ENCODE data around the gene CREBZF. TPM values are rescaled to one million over a fixed set of nuclear protein-coding genes. Genes with fewer than 3 reads are reported as not detected.

Gene CREBZF
- total RNA-seq, 1 experiment from 2014 or later, result 36.0 TPM

- H3K9me3 Mint-ChIP-seq (ENCODE audit: unreplicated experiment), result no peaks in the 10 kb centered on the region
- ChIA-PET POLR2A (no interaction called here), CTCF (interaction anchor here (0.6 to 9.5 kb wide), 4 partner anchors 126 to 648 kb away, joined by 4 to 106 read pairs (median 10); partner anchors contain the start of gene CCDC83)
- DNase-seq (ENCODE audit: unreplicated experiment), result no peak
- intact Hi-C loops (cut with micrococcal nuclease), result loop anchor here (10.0 kb wide), 1 partner anchor 247 kb away; no protein-coding TSS in a partner anchor
- H3K27ac Mint-ChIP-seq (ENCODE audit: low read depth, unreplicated experiment), result no peak overlapping the region
- no peaks in the 10 kb centered on the region for H3K27me3 Mint-ChIP-seq (ENCODE audit: insufficient read depth, unreplicated experiment)
- H3K4me3 Mint-ChIP-seq (ENCODE audit: unreplicated experiment), result no peak overlapping the region
- H3K36me3 Mint-ChIP-seq (ENCODE audit: insufficient read depth, unreplicated experiment), result no peaks in the 10 kb centered on the region
- no peaks in the 10 kb centered on the region for H3K4me1 Mint-ChIP-seq (ENCODE audit: insufficient read depth, unreplicated experiment)
- no TSS peak for BruUV-seq (replicated peaks)
- TF ChIP-seq CTCF (IDR thresholded peaks at IDR 0.05; ENCODE audit: unreplicated experiment), result no peak
Observed at GRCh38 chr11:85698195-85698594, 33.3 kb upstream of the CREBZF start.

- H3K9me3 Mint-ChIP-seq (ENCODE audit: unreplicated experiment), result no peaks in the 10 kb centered on the region
- CTCF ChIA-PET, result interaction anchor here (0.6 to 9.5 kb wide), 5 partner anchors 19 to 157 kb away, joined by 3 to 106 read pairs (median 6); partner anchors contain the start of gene CCDC83
- H3K36me3 Mint-ChIP-seq (ENCODE audit: insufficient read depth, unreplicated experiment), result no peaks in the 10 kb centered on the region
- POLR2A ChIA-PET, result no interaction called here
- H3K27ac Mint-ChIP-seq (ENCODE audit: low read depth, unreplicated experiment), result no peak overlapping the region
- no peak overlapping the region for H3K4me3 Mint-ChIP-seq (ENCODE audit: unreplicated experiment)
- no peaks in the 10 kb centered on the region for H3K27me3 Mint-ChIP-seq (ENCODE audit: insufficient read depth, unreplicated experiment)
- intact Hi-C loops (cut with micrococcal nuclease), result loop anchor here (10.0 kb wide), 1 partner anchor 247 kb away; no protein-coding TSS in a partner anchor
- H3K4me1 Mint-ChIP-seq (ENCODE audit: insufficient read depth, unreplicated experiment), result no peaks in the 10 kb centered on the region
- no peak for TF ChIP-seq CTCF (IDR thresholded peaks at IDR 0.05; ENCODE audit: unreplicated experiment)
- no peak for DNase-seq (ENCODE audit: unreplicated experiment)
- BruUV-seq (replicated peaks), result no TSS peak
Observed at GRCh38 chr11:85697747-85698146, 32.8 kb upstream of the CREBZF start.

GRCh38 chr11:85695546-85695945 lies 30.6 kb upstream of the CREBZF start:
- Mint-ChIP-seq H3K27ac (ENCODE audit: low read depth, unreplicated experiment) (no peak overlapping the region), H3K9me3 (ENCODE audit: unreplicated experiment) (no peaks in the 10 kb centered on the region), H3K27me3 (ENCODE audit: insufficient read depth, unreplicated experiment) (peaks cover 5% of the 10 kb centered on the region), H3K4me1 (ENCODE audit: insufficient read depth, unreplicated experiment) (no peaks in the 10 kb centered on the region), H3K4me3 (ENCODE audit: unreplicated experiment) (no peak overlapping the region), H3K36me3 (ENCODE audit: insufficient read depth, unreplicated experiment) (no peaks in the 10 kb centered on the region)
- intact Hi-C loops (cut with micrococcal nuclease), result loop anchor here (10.0 kb wide), 1 partner anchor 249 kb away; no protein-coding TSS in a partner anchor
- no peak for DNase-seq (ENCODE audit: unreplicated experiment)
- no peak for TF ChIP-seq CTCF (IDR thresholded peaks at IDR 0.05; ENCODE audit: unreplicated experiment)
- ChIA-PET CTCF (interaction anchor here (0.6 to 9.5 kb wide), 15 partner anchors 10 to 853 kb away, joined by 3 to 106 read pairs (median 3); partner anchors contain the start of genes CCDC83 and CCDC89), POLR2A (interaction anchor here (1.5 kb wide), 1 partner anchor 30 kb away, joined by 4 read pairs; the partner anchor contains the start of gene CREBZF)
- BruUV-seq (replicated peaks), result no TSS peak

GRCh38 chr11:85694385-85694980 lies 29.6 kb upstream of the CREBZF start:
- Mint-ChIP-seq H3K36me3 (ENCODE audit: insufficient read depth, unreplicated experiment) (no peaks in the 10 kb centered on the region), H3K27me3 (ENCODE audit: insufficient read depth, unreplicated experiment) (peaks cover 16% of the 10 kb centered on the region), H3K27ac (ENCODE audit: low read depth, unreplicated experiment) (no peak overlapping the region), H3K9me3 (ENCODE audit: unreplicated experiment) (no peaks in the 10 kb centered on the region), H3K4me3 (ENCODE audit: unreplicated experiment) (no peak overlapping the region), H3K4me1 (ENCODE audit: insufficient read depth, unreplicated experiment) (no peaks in the 10 kb centered on the region)
- POLR2A ChIA-PET, result interaction anchor here (0.7 kb wide), 1 partner anchor 77 kb away, joined by 4 read pairs; no protein-coding TSS in a partner anchor
- CTCF ChIA-PET, result interaction anchor here (0.6 to 9.5 kb wide), 14 partner anchors 9 to 854 kb away, joined by 3 to 106 read pairs (median 3); partner anchors contain the start of genes CCDC83 and CCDC89
- intact Hi-C loops (cut with micrococcal nuclease), result loop anchor here (1.0 to 10.0 kb wide), 4 partner anchors 132 to 598 kb away; no protein-coding TSS in a partner anchor
- BruUV-seq (replicated peaks), result no TSS peak
- peak; percentile 45 for DNase-seq (ENCODE audit: unreplicated experiment)
- peak; percentile 45 for TF ChIP-seq CTCF (IDR thresholded peaks at IDR 0.05; ENCODE audit: unreplicated experiment)

Measured in MCF 10A (cell line).